NCI-H69 (cell line): ENCODE measurements around the gene FOXK2.
A peak's percentile ranks its signal among the peaks of the same experiment; 100 is the strongest.
"Not testable (repeated sequence)": the region's sequence is repeated elsewhere in the genome, so short reads cannot be mapped to it uniquely, and the experiment has no call there.

ENCODE experiments used
- DNase-seq: peaks from one replicate; lab custom pipeline; 2025; lab: John Stamatoyannopoulos, UW

FOXK2 gene

DNA sequence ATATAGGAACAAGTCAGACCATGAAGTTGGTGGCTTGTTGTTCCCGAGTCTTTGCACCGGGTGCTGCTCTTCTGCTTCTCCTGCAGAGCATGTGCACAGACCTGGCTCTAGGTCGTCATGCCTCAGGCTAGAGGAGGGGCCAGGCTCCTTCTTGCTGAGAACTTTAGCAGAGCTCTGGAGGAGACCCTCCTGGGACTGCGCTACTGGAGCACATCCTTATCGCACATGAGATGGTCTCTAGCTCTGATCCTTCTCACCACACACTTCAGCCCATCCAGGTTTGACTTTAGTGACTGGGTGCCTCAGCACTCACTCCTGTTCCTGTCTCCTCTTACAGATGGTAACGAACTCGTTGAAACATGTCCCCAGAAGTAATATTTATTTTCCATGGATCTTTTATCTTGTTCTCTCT is 14.9 kb downstream of the FOXK2 start:
- DNase-seq: peak; percentile 38

DNA sequence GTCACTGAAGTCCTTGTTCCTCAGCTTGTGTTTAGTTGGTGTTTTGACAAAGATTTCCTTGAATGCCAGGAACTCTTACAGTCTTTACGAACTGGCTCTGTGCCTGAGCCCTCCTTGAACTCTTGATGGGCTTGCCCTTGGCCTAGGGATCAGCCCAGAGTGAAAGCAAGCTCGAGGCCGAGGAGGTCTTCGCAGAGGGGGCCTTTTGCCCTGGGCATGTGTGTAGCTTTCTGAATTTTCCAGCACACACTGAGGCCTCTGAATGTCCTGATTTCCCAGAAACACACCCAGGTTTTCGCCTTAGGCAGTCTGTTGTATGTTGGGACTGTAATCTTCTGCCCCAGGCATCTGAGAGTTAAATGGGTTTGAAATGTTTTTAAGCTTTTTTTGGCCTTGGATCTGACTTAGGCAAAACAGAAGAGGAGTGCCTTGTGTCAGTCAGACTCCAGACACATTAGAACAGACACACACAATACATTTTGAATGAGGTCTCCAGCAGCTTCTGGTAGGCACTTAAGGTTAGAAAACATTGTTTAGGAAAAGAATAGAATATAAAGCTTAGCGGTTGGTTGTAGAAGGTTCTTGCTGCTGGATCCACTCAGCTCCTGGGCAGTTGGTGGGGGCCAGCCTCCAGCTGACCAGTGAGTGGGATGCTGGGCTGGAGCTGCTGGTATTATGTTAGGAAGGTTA is 17.1 kb downstream of the FOXK2 start:
- DNase-seq: no peak

DNA sequence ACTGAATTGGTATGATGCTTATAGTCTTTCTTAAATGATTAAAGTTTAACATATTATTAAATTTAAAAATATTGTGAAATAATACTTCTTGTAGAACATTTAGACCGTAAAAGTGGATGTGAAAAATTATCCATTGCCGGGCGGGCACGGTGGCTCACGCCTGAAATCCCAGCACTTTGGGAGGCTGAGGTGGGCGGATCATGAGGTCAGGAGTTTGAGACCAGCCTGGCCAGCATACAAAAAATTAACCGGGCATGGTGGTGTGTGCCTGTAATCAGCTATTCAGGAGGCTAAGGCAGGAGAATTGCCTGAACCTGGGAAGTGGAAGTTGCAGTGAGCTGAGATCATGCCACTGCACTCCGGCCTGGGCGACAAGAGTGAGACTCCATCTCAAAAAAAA is 17.7 kb downstream of the FOXK2 start:
- not testable (repeated sequence) for DNase-seq

DNA sequence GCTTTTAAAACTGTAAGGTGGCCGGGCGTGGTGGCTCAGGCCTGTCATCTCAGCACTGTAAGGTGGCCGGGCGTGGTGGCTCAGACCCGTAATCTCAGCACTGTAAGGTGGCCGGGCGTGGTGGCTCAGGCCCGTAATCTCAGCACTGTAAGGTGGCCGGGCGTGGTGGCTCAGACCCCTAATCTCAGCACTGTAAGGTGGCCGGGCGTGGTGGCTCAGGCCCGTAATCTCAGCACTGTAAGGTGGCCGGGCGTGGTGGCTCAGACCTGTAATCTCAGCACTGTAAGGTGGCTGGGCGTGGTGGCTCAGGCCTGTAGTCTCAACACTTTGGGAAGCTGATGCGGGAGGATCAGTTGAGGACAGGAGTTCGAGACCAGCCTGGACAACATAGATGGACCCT is 19.5 kb downstream of the FOXK2 start:
- not testable (repeated sequence) for DNase-seq

DNA sequence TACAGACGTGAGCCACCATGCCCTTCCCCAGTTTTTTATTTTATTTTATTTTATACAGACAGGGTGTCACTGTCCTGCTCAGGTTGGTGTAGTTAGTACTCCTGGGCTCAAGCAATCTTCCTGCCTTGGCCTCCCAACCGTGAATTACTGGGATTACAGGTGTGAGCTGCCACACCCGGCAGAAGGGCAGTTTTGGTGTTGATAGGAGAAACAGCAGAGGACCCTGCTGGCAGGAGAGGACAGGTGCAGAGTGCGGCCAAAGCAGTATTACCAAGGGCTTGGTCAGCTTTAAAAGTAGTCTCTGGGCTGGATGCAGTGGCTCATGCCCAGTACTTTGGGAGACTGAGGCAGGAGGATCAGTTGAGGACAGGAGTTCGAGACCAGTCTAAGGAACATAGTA is 22.9 kb downstream of the FOXK2 start:
- no peak for DNase-seq

DNA sequence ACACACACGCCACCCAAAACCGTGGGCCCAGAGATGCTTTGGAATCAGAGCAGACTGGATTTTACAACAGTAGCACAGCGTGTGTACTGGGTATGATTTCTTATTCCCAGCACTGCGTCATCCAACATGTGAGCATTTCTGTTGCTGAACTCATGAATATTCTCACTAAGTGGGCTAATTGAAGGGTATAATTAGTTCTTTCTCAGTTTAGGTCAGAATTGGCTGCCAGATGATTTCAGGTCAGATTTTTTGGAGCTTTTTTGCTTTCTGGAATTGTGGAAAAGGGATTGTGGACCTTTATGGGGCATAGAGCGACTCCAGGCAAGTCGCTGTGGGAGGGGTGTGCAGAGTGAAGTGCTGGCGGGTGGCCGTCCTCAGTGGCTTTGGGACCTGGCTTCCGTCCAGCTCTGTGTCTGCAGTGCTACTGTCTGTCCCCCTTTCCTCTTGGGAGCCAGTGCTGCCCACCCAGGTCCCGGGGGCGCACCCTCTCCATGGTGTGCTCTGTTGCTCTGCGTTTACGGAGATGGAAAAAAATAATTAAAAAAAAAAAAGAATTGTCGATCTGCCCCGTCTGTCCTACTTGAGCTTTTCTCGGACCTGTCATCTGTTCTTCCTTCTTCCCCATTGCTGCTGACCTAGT is 25.0 kb downstream of the FOXK2 start:
- DNase-seq: peak; percentile 33

DNA sequence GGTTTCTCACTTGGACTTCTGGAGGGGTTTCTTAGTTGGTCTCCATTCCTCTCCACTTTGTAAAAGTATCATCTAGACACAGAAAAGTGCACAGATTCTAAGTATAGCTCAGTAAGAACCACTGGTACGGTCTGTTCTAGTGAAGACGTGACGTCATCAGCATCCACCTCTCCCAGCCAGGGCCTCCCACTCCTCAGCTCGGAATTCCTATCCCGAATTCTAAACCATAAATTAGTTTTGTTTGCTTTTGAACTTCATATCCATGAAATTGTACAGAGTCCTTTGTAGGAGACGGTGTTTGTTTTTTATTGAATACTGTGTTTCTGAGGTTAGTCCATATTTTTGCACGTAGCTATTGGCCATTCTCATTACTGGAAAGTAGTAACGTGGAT is 25.5 kb downstream of the FOXK2 start:
- no peak for DNase-seq

DNA sequence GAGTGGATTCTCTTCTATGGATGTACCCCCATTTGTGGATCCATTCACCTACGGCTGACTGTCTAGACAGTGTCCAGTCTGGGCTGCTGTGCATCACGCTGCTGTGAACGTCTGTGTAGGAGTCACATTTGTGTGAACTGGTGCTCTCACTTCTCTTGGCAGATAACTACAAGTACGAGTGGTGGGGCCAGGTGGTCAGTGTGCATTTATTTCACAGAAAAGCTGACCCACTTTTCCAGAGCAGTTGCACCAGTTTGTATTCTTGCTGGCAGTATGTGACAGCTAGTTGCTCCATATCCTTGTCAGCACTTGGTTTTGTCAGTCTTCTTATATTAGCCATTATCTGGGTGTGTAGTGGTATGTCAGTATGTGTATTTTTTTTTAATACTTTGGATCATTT is 28.4 kb downstream of the FOXK2 start:
- no peak for DNase-seq

DNA sequence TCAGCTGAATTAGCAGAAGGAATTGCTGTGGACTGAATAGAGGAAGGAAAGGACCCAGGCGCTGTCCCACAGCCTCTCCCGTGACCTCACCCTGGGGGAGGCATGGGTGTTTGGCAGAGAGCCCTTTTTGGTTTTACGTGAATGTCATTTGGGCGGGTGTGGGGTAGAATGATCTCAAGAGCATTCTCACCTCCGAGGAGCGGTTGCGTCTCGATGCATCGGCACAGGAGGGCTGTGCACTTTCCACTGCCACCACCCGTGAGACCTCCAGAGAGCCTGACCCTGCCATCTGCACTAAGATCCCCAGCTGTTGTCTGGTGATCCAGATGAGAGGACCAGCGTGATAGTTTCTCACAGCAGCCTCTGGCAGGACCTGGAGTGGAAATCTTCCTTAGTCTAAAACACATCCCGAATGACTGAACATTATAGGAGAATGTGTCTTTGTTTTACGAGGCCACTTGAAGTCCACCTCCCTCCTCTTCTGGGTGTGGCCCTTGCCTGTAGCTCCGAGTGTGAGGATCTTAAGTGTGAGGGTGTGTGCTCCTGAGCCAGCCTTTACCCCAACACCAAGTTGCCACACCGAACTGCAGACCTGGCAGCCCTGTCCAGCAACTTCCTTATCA is 29.3 kb downstream of the FOXK2 start:
- DNase-seq: no peak

DNA sequence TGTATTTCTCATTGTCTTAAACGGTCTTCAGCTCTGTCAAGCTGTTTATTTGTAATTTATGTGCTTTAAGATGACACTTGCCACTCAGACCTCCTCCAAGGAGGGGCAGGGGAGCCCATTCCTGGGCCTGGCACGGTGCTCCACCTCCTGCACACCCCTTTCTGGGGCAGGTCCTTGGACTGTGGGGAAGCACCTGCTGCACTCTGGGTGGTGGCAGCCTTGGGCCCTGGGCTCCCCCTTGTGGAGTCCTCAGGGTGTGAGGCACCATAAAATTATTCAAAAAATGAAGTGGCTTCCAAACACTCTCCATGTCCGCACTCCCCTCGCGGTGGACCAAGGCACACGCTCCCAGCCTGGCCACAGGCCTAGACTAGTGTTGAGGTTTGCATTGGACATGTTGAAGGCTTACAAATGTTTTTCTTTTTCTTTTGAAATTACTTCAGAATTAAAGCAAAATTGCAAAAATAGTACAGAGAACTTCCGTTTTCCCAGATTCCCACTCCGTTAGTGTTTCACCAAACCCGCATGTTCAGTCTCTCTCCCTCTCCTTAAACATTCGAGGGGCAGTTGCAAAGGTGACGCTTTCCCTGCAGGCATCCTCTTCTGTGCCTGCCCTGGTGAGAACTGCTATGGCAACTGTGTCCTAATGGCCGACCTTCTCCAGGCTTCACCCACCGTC is 32.4 kb downstream of the FOXK2 start:
- peak; percentile 73 for DNase-seq

DNA sequence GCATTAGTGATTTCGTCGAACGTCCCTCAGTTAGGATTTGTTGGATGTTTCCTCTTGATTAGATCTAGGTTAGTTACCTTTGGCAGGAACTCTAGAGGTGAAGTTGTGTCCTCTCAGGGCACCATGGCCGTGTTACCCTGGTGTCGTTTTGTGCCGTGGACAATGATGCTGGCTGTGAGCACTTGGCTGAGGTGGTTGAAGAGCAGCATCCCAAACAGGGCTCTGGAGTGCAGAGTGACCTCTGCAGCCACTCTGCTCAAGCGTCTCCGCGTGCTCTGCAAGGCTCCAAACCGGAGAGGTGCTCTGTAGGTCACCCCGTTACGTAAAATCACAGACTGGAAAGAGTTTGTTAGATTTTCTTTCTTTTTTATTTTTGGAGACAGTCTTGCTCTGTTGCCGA is 33.0 kb downstream of the FOXK2 start:
- DNase-seq: no peak

DNA sequence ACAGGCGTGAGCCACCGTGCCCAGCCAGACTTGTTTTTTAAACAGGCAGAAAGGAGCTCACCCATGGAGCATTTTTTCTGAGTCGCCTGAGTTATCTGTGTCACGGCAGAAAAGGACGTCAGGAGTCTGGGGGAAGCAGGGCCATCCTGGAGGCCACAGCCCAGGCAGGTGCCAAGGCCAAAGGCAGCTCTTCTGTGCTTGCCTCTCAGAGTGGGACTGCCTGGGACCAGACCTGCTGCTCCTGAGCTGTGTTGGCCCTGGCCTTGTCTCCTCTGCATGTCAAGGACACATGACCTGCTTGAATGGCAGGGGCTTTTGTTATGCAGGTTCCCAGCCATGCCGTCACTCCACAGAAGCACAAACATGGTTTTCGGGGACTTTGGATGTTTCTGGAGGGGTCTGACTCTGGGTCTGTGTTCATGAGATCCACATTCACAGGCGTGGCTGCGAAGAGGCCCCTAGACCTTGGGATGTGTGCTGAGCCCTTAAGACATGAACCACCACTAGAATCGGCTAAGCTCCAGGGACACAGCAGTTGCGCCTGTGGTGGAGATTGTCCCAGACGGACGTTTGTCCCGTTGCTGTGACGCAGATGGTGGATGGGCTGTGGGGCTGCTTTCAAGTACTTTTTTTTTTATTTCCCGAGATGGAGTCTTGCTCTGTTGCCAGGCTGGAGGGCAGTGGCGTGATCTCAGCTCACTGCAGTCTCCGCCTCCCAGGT is 33.8 kb downstream of the FOXK2 start:
- no peak for DNase-seq

DNA sequence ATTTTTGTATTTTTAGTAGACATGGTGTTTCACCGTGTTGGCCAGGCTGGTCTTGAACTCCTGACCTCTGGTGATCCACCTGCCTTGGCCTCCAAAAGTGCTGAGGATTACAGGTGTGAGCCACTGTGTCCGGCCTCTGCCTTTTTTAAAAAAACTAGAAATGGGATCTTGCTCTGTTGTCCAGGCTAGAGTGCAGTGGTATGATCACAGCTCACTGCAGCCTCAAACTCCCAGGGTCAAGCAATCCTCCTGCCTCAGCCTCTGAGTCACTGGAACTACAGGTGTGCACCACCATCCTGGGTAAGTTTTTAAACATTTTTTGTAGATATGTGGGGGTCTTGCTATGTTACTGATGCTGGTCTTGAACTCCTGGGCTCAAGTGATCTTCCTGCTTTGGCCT is 38.0 kb downstream of the FOXK2 start:
- not testable (repeated sequence) for DNase-seq

DNA sequence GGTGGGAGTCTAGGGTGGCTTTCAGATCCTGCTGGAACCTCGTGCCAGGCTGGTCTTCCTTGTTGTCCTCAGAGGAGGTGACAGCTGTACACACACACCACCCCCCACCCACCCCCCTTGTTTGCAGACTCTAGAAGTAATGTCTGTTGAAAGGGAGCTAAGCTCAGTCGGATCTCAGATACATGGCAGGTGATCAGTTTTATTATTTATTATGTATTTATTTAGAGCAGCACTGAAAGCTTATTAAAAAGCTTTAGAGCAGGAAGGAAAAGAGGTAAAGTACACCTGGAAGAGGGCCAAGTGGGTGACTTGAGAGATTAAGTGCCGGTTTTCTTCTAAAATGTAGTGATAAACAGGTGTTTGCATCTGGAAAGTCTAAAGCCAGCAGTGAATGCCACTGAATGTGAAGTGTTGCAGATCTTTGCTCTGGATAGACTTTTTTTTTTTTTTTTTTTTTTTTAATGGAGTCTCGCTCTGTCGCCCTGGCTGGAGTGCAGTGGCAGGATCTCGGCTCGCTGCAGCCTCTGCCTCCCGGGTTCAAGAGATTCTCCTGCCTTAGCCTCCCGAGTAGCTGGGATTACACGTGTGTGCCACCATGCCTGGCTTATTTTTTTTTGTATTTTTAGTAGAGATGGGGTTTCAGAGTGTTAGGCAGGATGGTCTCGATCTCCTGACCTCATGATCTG is 40.2 kb downstream of the FOXK2 start:
- peak; percentile 91 for DNase-seq

DNA sequence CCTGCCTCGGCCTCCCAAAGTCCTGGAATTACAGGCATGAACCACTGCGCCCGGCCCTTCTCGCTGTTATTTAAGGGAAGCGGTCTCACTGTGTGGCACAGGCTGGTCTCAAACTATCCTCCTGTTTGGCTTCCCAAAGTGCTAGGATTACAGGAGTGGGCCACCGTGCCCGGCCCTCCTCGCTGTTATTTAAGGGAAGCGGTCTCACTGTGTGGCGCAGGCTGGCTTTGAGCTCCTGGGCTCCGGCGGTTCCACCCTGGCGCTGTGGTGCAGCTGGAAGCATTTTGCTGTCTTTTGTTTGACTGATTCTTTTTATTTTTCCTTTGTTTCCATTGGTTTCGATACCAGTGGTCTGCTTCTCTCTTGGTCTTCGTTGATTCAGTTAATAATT is 40.7 kb downstream of the FOXK2 start:
- no peak for DNase-seq

DNA sequence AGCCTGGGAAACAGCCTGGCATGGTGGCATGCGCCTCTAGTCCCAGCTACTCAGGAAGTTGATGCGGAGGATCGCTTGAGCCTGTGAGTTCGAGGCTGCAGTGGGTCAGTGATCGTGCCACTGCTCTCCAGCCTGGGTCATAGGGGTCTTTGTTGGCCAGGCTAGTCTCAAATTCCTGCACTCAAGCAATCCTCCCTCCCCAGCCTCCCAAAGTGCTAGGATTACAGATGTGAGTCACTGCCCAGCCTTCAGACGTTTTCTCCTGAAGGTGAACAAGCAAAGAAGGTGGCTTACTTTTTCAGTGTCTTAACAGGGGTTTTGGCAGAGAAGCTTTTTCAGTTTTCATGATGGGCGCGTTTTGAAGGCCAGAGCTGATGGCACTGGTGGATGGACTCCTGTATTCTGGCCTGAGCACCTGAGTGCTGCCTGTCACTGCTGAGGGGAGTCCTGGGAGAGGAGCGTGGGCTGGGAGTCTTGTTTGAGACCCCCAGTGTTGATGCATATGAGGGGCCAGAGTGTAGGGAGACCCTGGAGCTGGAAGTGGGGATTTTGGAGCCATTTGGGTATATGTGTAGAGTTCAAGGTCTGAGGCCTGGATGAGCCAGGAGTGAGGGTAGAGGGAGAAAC is 41.4 kb downstream of the FOXK2 start:
- no peak for DNase-seq

DNA sequence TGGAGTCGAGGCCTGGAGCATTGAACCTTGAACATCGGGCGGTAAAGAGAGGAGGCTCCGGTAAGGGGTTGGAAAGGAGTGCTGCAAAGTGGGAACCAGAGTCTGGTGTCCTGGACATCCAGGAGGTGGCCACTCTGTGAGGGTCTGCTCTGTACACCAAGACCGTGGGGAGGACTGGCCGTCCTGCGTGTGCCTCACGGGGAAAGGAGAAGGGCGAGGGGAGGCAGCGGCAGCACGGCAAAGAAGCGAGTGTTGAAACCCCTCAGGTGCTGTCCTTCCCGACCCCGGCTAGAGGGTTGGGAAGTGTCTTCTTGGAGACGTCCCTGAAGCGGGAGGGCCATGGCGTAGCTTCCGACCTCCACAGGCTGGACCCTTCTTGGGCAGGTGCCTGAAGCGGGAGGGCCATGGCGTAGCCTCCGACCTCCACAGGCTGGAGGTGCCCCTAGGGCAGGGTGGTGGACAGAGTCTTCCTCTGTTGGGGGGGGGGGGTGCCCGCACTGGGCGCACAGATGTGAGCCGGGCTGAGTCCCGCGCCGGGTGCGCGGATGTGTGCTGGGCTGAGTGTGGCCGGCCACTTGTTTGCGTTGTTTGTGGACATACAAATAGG is 42.0 kb downstream of the FOXK2 start:
- no peak for DNase-seq

DNA sequence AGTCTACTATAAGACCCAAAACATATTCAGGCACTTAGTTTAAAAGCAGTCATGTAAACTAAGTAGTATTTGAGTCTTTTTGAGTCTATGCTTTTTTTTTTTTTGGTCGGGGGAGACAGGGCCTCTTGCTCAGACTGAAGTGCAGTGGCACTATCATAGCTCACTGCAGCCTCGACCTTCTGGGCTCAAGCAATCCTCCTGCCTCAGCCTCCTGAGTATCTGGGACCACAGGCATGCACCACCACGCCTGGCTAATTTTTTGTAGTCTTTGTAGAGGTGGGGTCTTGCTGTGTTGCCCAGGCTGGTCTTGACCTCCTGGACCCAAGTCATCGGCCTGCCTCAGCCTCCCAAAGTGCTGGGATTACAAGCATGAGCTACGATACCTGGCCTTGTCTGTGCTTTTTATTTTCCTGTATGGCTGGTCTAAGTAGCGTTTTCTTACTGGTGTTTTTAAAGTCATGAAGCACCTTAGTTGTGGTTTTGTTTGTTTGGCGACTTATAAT is 43.2 kb downstream of the FOXK2 start:
- not testable (repeated sequence) for DNase-seq

DNA sequence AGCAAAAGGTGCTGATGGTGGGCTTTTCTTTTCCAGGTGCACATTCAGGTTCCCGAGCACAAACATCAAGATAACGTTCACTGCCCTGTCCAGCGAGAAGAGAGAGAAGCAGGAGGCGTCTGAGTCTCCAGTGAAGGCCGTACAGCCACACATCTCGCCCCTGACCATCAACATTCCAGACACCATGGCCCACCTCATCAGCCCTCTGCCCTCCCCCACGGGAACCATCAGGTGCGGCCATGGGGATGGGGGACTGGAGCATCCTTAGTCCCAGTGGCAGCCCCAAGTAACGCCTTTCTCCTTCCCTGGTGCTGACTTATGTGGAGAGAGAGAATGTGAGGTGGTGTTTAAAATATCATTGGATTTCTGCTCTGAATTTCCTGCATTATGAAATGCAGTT is 43.8 kb downstream of the FOXK2 start:
- DNase-seq: no peak

DNA sequence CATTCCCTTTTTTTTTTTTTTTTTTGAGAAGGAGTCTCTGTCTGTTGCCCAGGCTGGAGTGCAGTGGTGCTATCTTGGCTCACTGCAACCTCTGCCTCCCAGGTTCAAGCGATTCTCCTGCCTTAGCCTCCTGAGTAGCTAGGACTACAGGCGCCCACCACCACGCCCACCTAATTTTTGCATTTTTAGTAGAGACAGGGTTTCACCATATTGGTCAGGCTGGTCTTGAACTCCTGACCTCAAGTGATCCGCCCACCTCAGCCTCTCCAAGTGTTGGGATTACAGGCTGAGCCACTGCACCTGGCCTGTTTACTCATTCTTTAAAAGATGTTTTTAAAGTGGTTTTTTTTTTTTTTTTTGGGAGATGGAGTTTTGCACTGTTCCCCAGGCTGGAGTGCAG is 44.2 kb downstream of the FOXK2 start:
- not testable (repeated sequence) for DNase-seq

DNA sequence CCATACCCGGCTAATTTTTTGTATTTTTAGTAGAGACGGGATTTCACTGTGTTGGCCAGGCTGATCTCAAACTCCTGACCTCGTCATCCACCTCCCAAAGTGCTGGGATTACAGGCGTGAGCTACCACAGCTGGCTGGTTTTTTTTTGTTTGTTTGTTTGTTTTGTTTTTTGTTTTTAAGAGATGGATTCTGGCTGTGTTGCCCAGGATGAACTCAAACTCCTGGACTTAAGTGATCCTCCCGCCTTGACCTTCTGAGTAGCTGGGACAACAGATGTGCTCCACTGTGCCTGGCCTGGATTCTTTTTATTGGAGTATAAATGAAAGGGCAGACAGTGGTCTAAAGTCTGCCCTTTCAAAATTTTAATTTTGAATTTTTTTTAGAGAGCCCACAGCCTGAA is 44.7 kb downstream of the FOXK2 start:
- DNase-seq: no peak
